Pancreas (tissue), 10 donors: Measurements from ENCODE around the gene STRA8. TPM values are rescaled to one million over a fixed set of nuclear protein-coding genes. Genes with fewer than 3 reads are reported as not detected.

Experiments used
- ATAC-seq, 4 donors: fragments of 200-7000 bp; cut with Tn5 transposase; one replicate each; pipeline versions ENCODE4 v1.8.0 to v1.9.1; 2020; ENCODE audit warnings: mild to moderate bottlenecking in 4 of 4, moderate library complexity in 4 of 4
- DNase-seq, 6 donors: peaks; one replicate each; pipeline ENCODE4 v3.0.0-alpha.2; 2020
- FAIRE-seq: peaks from 2 replicates; lab custom pipeline; 2012; peaks lifted over from hg19 to GRCh38; lab: Jason Lieb, UNC
- H3K27ac ChIP-seq, 4 donors: fragments of 200-600 bp; sonication (generic); 1 replicate in 3 of 4; 2 replicates in 1 of 4; pipeline versions ENCODE4 v1.5.0 to v1.8.0; 2020
- H3K27me3 ChIP-seq, 4 donors: fragments of 200-600 bp; one replicate each; pipeline ENCODE4 v1.8.0; 2021
- H3K36me3 ChIP-seq, 3 donors: fragments of 200-600 bp; sonication (generic) in 1 of 3; one replicate each; pipeline versions ENCODE4 v1.5.0 to v1.8.0; 2020 to 2021
- H3K4me1 ChIP-seq, 3 donors: fragments of 200-600 bp; one replicate each; pipeline ENCODE4 v1.8.0; 2021
- H3K4me3 ChIP-seq, 4 donors: fragments of 200-600 bp; sonication (generic) in 2 of 4; one replicate each; pipeline versions ENCODE4 v1.5.0 to v1.8.0; 2020 to 2021
- H3K9me3 ChIP-seq, 4 donors: fragments of 200-600 bp; one replicate each; pipeline ENCODE4 v1.8.0; 2021
- CTCF ChIP-seq, 4 donors: fragments of 200-600 bp; sonication (generic) in 3 of 4; IDR thresholded peaks; one replicate each; pipeline versions ENCODE4 v1.5.0 to v1.8.0; 2021; ENCODE audit warnings: antibody characterized with exemption in 4 of 4
- WGBS, 2 donors: extraction: QIAGEN DNeasy Blood & Tissue Kit; methylation state at CpG; one replicate each; pipeline ENCODE4 v1.1.7; 2013; 5-methylcytosine and 5-hydroxymethylcytosine counted together
- intact Hi-C, 3 donors: fragments of 100-400 bp; cut with DNase I; formaldehyde crosslinking; loops; one replicate each; pipeline versions ENCODE4 v1.11.1 to v1.14.2; 2022
- polyA plus RNA-seq, 2 donors: library from polyadenylated mRNA; stranded (reverse); fragments of 200-250 nt; gene quantifications; one replicate each; pipeline ENCODE4 v1.2.3, GENCODE V29; 2013
- total RNA-seq, 6 donors: library from RNA; stranded (reverse); fragmentation: NEBNext Ultra II Directional in 4 of 6; extraction: Animal tissue kit (Norgen Biotek cat#: 25700) in 4 of 6; gene quantifications; one replicate each; pipeline versions ENCODE4 v1.2.1 to v1.2.4, GENCODE V29; 2021 to 2023
- donor health status: healthy with polysubstance abuse.
- donor health status: DM: no; HTN: no; CAD: no; lungs with moderate emphysema.
- donor health status: DM: no; HTN: no; CAD: no.
- donor health status: control.
- donor health status: control.
- donor health status: Bipolar disorder and iron deficiency.
- donor health status: DM: yes; HTN: yes; CAD: no.
- donor health status: DM: no; HTN: no; CAD: no.
- donor health status: DM: no; HTN: no; CAD: no.
- donor health status: DM: yes; HTN: yes; CAD: no.

The STRA8 gene
- total and polyA plus RNA-seq, 8 donors = 0.12 TPM; not detected in 7

- FAIRE-seq = no peak
- Histone ChIP-seq H3K36me3 (no peaks in the 10 kb centered on the region), H3K9me3 (no peaks in the 10 kb centered on the region), H3K27me3 (no peaks in the 10 kb centered on the region), H3K4me1 (no peaks in the 10 kb centered on the region), H3K4me3 (no peak overlapping the region), H3K27ac (no peak overlapping the region)
- WGBS, 2 donors = 88 to 93% methylated on average over 6 of the region's 6 CpGs
- TF ChIP-seq CTCF (IDR thresholded peaks at IDR 0.05) = no peak
- peak in 1 of 6 donors; percentile 24 for DNase-seq
- intact Hi-C loops = no loop called here
- no peak for ATAC-seq
These were observed 26.1 kb downstream of the STRA8 start for GRCh38 chr7:135259702-135260101.

GRCh38 chr7:135260470-135260869, 26.8 kb downstream of the STRA8 start:
- Histone ChIP-seq H3K9me3 (no peaks in the 10 kb centered on the region), H3K4me1 (no peaks in the 10 kb centered on the region), H3K27ac (no peak overlapping the region), H3K4me3 (no peak overlapping the region), H3K27me3 (no peaks in the 10 kb centered on the region), H3K36me3 (no peaks in the 10 kb centered on the region)
- intact Hi-C loops = no loop called here
- FAIRE-seq (no peak), DNase-seq (peak in 1 of 6 donors; percentile 3), ATAC-seq (no peak)
- TF ChIP-seq CTCF (IDR thresholded peaks at IDR 0.05) = no peak
- 89 to 98% methylated on average over 2 of the region's 2 CpGs for WGBS, 2 donors

- no peak for FAIRE-seq
- intact Hi-C loops = no loop called here
- no peak overlapping the region for H3K27ac ChIP-seq
- no peaks in the 10 kb centered on the region for H3K27me3 ChIP-seq
- peak in 1 of 6 donors; percentile 7 for DNase-seq
- H3K4me3 ChIP-seq = no peak overlapping the region
- no peaks in the 10 kb centered on the region for H3K36me3 ChIP-seq
- no peaks in the 10 kb centered on the region for H3K4me1 ChIP-seq
- no peaks in the 10 kb centered on the region for H3K9me3 ChIP-seq
- no peak for TF ChIP-seq CTCF (IDR thresholded peaks at IDR 0.05)
- peak in 1 of 4 donors; percentile 14 for ATAC-seq
- 49 to 54% methylated on average over 10 of the region's 10 CpGs for WGBS, 2 donors
These were observed 27.5 kb downstream of the STRA8 start for GRCh38 chr7:135260930-135261721.

GRCh38 chr7:135262623-135263320, 29.1 kb downstream of the STRA8 start:
- H3K27ac ChIP-seq = no peak overlapping the region
- no peaks in the 10 kb centered on the region for H3K4me1 ChIP-seq
- H3K36me3 ChIP-seq = no peaks in the 10 kb centered on the region
- FAIRE-seq (no peak), ATAC-seq (no peak), DNase-seq (no peak)
- H3K9me3 ChIP-seq = no peaks in the 10 kb centered on the region
- no peak overlapping the region for H3K4me3 ChIP-seq
- no peaks in the 10 kb centered on the region for H3K27me3 ChIP-seq
- intact Hi-C loops = no loop called here
- TF ChIP-seq CTCF (IDR thresholded peaks at IDR 0.05) = no peak
- 74 to 81% methylated on average over 9 of the region's 9 CpGs for WGBS, 2 donors
